ENCODE data around the gene HLA-A. TPM values are rescaled to one million over a fixed set of nuclear protein-coding genes. Genes with fewer than 3 reads are reported as not detected.
A peak's percentile ranks its signal among the peaks of the same experiment; 100 is the strongest.

Gene HLA-A
- total RNA-seq, 3 donors from 2014 or later (not counting 1 experiment from before 2014, with no cell fraction given), result 2,088 to 2,855 (median 2,731) TPM

- Mint-ChIP-seq H3K27me3 (ENCODE audit: low read depth in 2 of 2) (peaks cover 4 to 13% of the 10 kb centered on the region in 2 donors), H3K4me3 (no peak overlapping the region), H3K27ac (no peak overlapping the region), H3K9me3 (no peaks in the 10 kb centered on the region), H3K36me3 (no peaks in the 10 kb centered on the region), H3K4me1 (peaks cover 43 to 46% of the 10 kb centered on the region in 2 donors)
- H3K36me3 ChIP-seq (ENCODE audit: control insufficient read depth, insufficient read depth, low read length), result peaks cover 2% of the 10 kb centered on the region
- ATAC-seq (no peak), DNase-seq (no peak)
- WGBS (ENCODE audit: insufficient coverage), result no CpG with 5 or more reads among the region's 2 CpGs
- peaks cover 23% of the 10 kb centered on the region for H3K4me1 ChIP-seq (ENCODE audit: control insufficient read depth, insufficient read depth, low read length)
- no peak overlapping the region for H3K27ac ChIP-seq (ENCODE audit: low read length)
- no peaks in the 10 kb centered on the region for H3K9me3 ChIP-seq (ENCODE audit: control insufficient read depth, insufficient read depth, low read length)
- H3K4me3 ChIP-seq (ENCODE audit: low read length), result no peak overlapping the region
- peaks cover 2% of the 10 kb centered on the region for H3K27me3 ChIP-seq (ENCODE audit: control insufficient read depth, insufficient read depth, low read length)
- intact Hi-C loops (cut with micrococcal nuclease), result loop anchor here (5.0 to 10.0 kb wide), 4 partner anchors 38 to 264 kb away; no protein-coding TSS in a partner anchor
- TF ChIP-seq CTCF (IDR thresholded peaks at IDR 0.05), result no peak
Observed at GRCh38 chr6:29968905-29969304, 26.6 kb downstream of the HLA-A start.

GRCh38 chr6:29970711-29971110 is 28.4 kb downstream of the HLA-A start:
- no peak for TF ChIP-seq CTCF (IDR thresholded peaks at IDR 0.05)

GRCh38 chr6:29974901-29975560 is 32.7 kb downstream of the HLA-A start:
- peaks cover 33% of the 10 kb centered on the region for H3K27me3 ChIP-seq (ENCODE audit: control insufficient read depth, insufficient read depth, low read length)
- TF ChIP-seq CTCF (IDR thresholded peaks at IDR 0.05), result no peak
- 23% methylated on average over 17 of the region's 17 CpGs for WGBS (ENCODE audit: insufficient coverage)
- H3K4me1 ChIP-seq (ENCODE audit: control insufficient read depth, insufficient read depth, low read length), result peaks cover 35% of the 10 kb centered on the region
- Mint-ChIP-seq H3K27me3 (ENCODE audit: low read depth in 2 of 2) (peaks cover 42 to 46% of the 10 kb centered on the region in 2 donors), H3K36me3 (no peaks in the 10 kb centered on the region), H3K4me1 (peaks cover 44 to 48% of the 10 kb centered on the region in 2 donors), H3K4me3 (peak overlapping the region; percentile 94), H3K9me3 (no peaks in the 10 kb centered on the region), H3K27ac (peak overlapping the region in 1 of 2 donors; percentile 84)
- H3K9me3 ChIP-seq (ENCODE audit: control insufficient read depth, insufficient read depth, low read length), result no peaks in the 10 kb centered on the region
- no peak overlapping the region for H3K4me3 ChIP-seq (ENCODE audit: low read length)
- no peak overlapping the region for H3K27ac ChIP-seq (ENCODE audit: low read length)
- peak in 2 of 3 donors; percentile 13 to 34 for ATAC-seq
- intact Hi-C loops (cut with micrococcal nuclease), result loop anchor here (5.0 kb wide), 1 partner anchor 33 kb away; the partner anchor contains the start of gene HLA-A
- peaks cover 2% of the 10 kb centered on the region for H3K36me3 ChIP-seq (ENCODE audit: control insufficient read depth, insufficient read depth, low read length)
- peak in 1 of 2 donors; percentile 38 for DNase-seq

More at GRCh38 chr6:29970711-29971110, 28.4 kb downstream of the HLA-A start:
- H3K27me3 ChIP-seq (ENCODE audit: control insufficient read depth, insufficient read depth, low read length), result peaks cover 14% of the 10 kb centered on the region
- no peak overlapping the region for H3K27ac ChIP-seq (ENCODE audit: low read length)
- 91% methylated on average over 2 of the region's 2 CpGs for WGBS (ENCODE audit: insufficient coverage)
- intact Hi-C loops (cut with micrococcal nuclease), result no loop called here
- Mint-ChIP-seq H3K36me3 (no peaks in the 10 kb centered on the region), H3K4me1 (peaks cover 45 to 50% of the 10 kb centered on the region in 2 donors), H3K9me3 (no peaks in the 10 kb centered on the region), H3K4me3 (no peak overlapping the region), H3K27ac (no peak overlapping the region), H3K27me3 (ENCODE audit: low read depth in 2 of 2) (peaks cover 21 to 31% of the 10 kb centered on the region in 2 donors)
- no peak for ATAC-seq
- peaks cover 2% of the 10 kb centered on the region for H3K36me3 ChIP-seq (ENCODE audit: control insufficient read depth, insufficient read depth, low read length)
- H3K9me3 ChIP-seq (ENCODE audit: control insufficient read depth, insufficient read depth, low read length), result no peaks in the 10 kb centered on the region
- no peak overlapping the region for H3K4me3 ChIP-seq (ENCODE audit: low read length)
- H3K4me1 ChIP-seq (ENCODE audit: control insufficient read depth, insufficient read depth, low read length), result peaks cover 26% of the 10 kb centered on the region
- no peak for DNase-seq
